ENCODE results near the gene FCGR2B. TPM values are rescaled to one million over a fixed set of nuclear protein-coding genes. Genes with fewer than 3 reads are reported as not detected.
"Not testable (repeated sequence)": the region's sequence is repeated elsewhere in the genome, so short reads cannot be mapped to it uniquely, and the experiment has no call there.

The FCGR2B gene
- total and polyA plus RNA-seq, 2 experiments from 2014 or later: not detected

DNA sequence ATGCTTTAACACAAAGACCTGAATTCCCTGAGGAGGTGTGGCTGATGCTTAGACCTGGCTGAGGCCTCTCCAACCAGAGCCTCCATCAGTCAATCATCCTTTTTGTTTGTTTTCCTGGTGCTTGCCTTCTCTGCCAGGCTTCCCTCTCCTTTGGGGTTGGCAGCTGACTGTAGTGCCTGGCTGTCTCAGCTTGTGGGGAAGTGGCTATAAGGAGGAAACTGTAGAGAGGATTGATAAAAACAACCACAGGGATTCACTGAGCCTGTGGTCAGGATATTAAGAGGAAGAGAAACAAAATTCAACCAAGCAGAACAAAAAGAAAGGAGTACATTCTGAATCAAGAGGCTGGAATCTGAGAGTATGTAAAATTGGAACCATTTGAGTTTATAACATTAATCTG, 4.4 kb upstream of the FCGR2B start:
- H3K9me3 ChIP-seq (ENCODE audit: low read depth); H3K4me1 ChIP-seq (ENCODE audit: insufficient read depth); H3K4me3 ChIP-seq; H2AFZ ChIP-seq; H4K20me1 ChIP-seq (ENCODE audit: insufficient read depth, poor library complexity, severe bottlenecking); H3K4me2 ChIP-seq; H3K27ac ChIP-seq; H3K36me3 ChIP-seq (replicated peaks; ENCODE audit: insufficient read depth, low read depth); DNase-seq (ENCODE audit: low spot score); H3K9me2 ChIP-seq (replicated peaks; ENCODE audit: insufficient read depth); H3K27me3 ChIP-seq; H3K79me2 ChIP-seq: not testable (repeated sequence)

DNA sequence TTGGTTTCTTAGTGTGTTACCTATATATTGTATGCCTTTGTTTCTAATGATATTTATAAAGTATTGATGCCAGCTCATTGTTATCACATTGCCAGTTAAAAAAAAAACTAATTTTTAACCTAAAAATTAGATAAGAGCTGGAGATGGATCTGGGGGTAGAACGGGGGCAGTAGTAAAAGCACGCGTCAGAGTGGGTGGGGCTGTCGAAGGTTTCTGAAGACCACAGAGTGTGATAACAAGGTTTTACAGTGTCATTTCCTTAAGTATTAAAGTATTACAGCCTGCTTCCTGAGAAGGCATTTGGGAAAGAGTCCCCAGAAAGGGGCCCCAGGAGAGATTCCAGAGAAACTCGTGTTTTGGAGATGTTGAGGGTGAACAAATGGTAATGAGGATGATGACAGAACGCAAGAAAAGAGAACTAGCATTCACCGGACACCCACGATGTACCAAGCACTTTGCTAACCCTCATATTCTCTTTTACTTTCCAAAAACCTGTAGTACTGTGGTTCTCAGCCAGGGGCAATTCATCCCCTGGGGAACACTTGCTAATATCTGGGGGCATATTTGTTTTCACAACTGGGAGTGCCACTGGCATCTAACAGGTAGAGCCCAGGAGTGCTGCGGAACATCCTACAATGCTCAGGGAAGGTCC, 1.2 kb upstream of the FCGR2B start:
- 70% methylated on average over 4 of the region's 9 CpGs for WGBS (ENCODE audit: low lambda C conversion rate, missing lambda C conversion rate)
- H3K4me2 ChIP-seq; H3K27ac ChIP-seq; H3K36me3 ChIP-seq (replicated peaks; ENCODE audit: insufficient read depth, low read depth); H3K79me2 ChIP-seq; H3K4me3 ChIP-seq; H4K20me1 ChIP-seq (ENCODE audit: insufficient read depth, poor library complexity, severe bottlenecking); DNase-seq (ENCODE audit: low spot score); H3K27me3 ChIP-seq; H3K4me1 ChIP-seq (ENCODE audit: insufficient read depth); H3K9me2 ChIP-seq (replicated peaks; ENCODE audit: insufficient read depth); H3K9me3 ChIP-seq (ENCODE audit: low read depth); H2AFZ ChIP-seq: not testable (repeated sequence)

DNA sequence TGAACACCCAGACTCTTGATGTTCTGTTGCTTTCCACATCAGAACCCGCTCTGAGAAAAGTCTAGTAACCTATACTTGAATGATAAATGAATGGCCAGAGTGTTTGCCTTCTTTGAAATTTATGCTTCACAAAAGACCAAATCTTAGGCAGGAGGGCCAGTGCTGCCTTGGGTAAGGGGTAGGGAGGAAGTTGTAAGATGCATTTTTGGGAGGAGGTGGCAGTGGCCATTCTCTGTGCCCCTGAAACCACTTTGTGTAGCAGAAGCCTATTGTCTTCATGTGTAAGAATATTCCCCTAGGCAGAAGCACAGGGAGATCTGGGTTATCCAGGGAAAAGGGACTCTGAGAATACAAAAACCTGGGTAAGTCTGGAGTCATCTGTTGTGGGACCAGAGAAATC, 626 bp downstream of the FCGR2B start:
- H3K9me3 ChIP-seq (ENCODE audit: low read depth); H3K79me2 ChIP-seq; H3K36me3 ChIP-seq (replicated peaks; ENCODE audit: insufficient read depth, low read depth); H3K27ac ChIP-seq; H3K27me3 ChIP-seq; H4K20me1 ChIP-seq (ENCODE audit: insufficient read depth, poor library complexity, severe bottlenecking); H3K9me2 ChIP-seq (replicated peaks; ENCODE audit: insufficient read depth); H3K4me3 ChIP-seq; DNase-seq (ENCODE audit: low spot score); H3K4me2 ChIP-seq; H3K4me1 ChIP-seq (ENCODE audit: insufficient read depth); H2AFZ ChIP-seq: not testable (repeated sequence)
- no CpG with 5 or more reads among the region's 1 CpG for WGBS (ENCODE audit: low lambda C conversion rate, missing lambda C conversion rate)

DNA sequence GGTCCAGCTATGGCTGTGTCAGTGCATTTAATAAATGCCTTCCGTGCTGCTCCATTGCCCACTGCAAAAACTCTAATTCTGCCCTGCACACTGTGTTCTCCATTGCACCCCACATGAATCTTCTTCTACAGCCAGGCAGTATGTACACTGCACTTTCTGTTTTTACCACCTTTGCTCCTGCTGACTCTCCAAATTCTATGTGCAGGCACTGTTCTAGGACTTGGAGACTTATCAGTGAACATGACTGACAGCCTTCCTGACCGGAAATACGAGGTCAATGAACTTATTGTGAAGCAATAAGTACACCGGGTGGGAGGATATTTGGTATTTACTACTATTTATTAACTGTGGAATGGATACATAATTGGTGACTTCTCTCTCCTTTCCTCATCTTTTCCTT, 1.7 kb downstream of the FCGR2B start:
- H3K4me1 ChIP-seq (ENCODE audit: insufficient read depth); H3K4me3 ChIP-seq; H3K4me2 ChIP-seq; H3K27ac ChIP-seq; H4K20me1 ChIP-seq (ENCODE audit: insufficient read depth, poor library complexity, severe bottlenecking); H3K36me3 ChIP-seq (replicated peaks; ENCODE audit: insufficient read depth, low read depth); H3K79me2 ChIP-seq; H3K27me3 ChIP-seq; H2AFZ ChIP-seq; H3K9me2 ChIP-seq (replicated peaks; ENCODE audit: insufficient read depth); H3K9me3 ChIP-seq (ENCODE audit: low read depth); DNase-seq (ENCODE audit: low spot score): not testable (repeated sequence)
- WGBS (ENCODE audit: low lambda C conversion rate, missing lambda C conversion rate): no CpG with 5 or more reads among the region's 4 CpGs

DNA sequence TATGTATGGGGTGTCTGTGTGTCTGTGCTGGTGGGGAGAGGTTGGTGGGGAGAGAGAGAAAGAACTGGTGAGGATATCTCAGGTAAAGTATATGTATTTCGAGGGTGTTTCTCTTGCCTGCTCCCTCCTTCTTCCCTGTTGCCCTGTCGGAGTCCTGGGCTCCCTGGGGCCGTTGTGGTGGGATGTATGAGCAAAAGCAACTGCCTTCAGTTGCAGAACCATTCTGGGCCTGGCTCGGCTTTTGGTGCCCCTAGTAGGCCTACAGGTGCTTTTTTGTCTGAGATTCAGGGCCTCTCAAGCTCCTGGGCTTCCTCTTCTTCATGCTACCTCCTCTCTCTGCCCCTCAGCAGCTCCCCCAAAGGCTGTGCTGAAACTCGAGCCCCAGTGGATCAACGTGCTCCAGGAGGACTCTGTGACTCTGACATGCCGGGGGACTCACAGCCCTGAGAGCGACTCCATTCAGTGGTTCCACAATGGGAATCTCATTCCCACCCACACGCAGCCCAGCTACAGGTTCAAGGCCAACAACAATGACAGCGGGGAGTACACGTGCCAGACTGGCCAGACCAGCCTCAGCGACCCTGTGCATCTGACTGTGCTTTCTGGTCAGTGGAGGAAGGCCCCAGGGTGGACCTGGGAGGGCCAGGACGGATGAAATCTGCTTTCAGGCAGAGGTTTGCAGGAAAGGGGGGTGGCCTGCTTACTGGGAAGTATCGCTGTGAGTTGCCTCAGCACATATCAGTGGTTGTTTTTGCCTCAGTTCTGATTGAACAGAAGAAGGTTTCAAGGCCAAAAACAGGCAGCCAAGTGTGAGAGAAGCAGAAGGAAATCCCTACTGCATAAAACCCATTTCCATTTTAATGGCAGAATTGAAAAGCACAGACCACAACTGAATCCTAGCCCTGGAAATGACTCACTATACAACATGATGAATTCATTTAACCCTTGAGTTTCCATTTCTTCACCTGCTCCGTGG, 8.4 kb downstream of the FCGR2B start:
- H3K27me3 ChIP-seq; H3K9me2 ChIP-seq (replicated peaks; ENCODE audit: insufficient read depth); H4K20me1 ChIP-seq (ENCODE audit: insufficient read depth, poor library complexity, severe bottlenecking); H2AFZ ChIP-seq; H3K4me3 ChIP-seq; H3K36me3 ChIP-seq (replicated peaks; ENCODE audit: insufficient read depth, low read depth); H3K4me1 ChIP-seq (ENCODE audit: insufficient read depth); H3K4me2 ChIP-seq; H3K79me2 ChIP-seq; H3K27ac ChIP-seq; DNase-seq (ENCODE audit: low spot score); H3K9me3 ChIP-seq (ENCODE audit: low read depth): not testable (repeated sequence)
- 63% methylated on average over 14 of the region's 15 CpGs for WGBS (ENCODE audit: low lambda C conversion rate, missing lambda C conversion rate)

DNA sequence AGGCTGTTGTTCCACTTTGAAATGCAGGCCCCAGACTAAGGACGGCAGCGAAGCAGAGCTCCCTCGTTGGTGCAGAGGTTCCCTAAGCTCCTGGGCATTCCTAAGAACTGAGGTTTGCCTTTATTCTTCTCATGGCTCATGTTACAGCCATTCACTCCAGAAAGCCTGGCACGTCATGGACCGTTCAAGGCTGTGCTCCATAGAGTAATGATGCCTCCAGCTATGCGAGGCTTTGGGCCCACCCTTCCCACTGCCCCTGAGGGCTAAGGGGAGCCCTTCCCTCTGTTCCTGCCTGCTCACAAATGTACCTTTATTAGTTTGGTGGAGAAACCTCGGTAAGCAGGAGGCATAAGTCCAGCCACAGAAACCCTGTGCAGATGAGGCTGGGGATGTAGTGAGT, 10.5 kb downstream of the FCGR2B start:
- not testable (repeated sequence) for DNase-seq (ENCODE audit: low spot score); H3K4me1 ChIP-seq (ENCODE audit: insufficient read depth); H3K4me3 ChIP-seq; H3K27me3 ChIP-seq; H4K20me1 ChIP-seq (ENCODE audit: insufficient read depth, poor library complexity, severe bottlenecking); H3K36me3 ChIP-seq (replicated peaks; ENCODE audit: insufficient read depth, low read depth); H3K9me2 ChIP-seq (replicated peaks; ENCODE audit: insufficient read depth); H3K4me2 ChIP-seq; H3K27ac ChIP-seq; H2AFZ ChIP-seq; H3K9me3 ChIP-seq (ENCODE audit: low read depth); H3K79me2 ChIP-seq
- WGBS (ENCODE audit: low lambda C conversion rate, missing lambda C conversion rate): 54% methylated on average over 7 of the region's 7 CpGs

DNA sequence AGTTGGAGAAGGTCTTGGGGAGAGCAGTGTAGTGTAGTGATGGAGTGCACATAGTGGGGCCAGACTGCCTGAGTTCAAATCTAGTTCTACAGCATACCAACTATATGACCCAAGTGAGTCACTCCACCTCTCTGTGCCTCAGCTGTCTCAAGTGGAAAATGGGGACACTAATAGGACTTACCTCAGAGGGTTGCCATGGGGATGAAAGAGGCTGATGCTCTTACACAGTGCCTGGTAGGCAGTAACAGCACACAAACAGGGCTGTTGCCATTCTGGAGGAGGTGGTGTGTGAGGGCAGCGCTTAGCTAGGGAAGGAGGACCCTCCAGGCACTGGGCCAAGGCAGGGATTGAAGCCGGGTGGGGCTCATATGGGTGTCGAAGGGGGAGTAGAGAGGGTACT, 11.5 kb downstream of the FCGR2B start:
- H3K27me3 ChIP-seq; H3K36me3 ChIP-seq (replicated peaks; ENCODE audit: insufficient read depth, low read depth): not testable (repeated sequence)

DNA sequence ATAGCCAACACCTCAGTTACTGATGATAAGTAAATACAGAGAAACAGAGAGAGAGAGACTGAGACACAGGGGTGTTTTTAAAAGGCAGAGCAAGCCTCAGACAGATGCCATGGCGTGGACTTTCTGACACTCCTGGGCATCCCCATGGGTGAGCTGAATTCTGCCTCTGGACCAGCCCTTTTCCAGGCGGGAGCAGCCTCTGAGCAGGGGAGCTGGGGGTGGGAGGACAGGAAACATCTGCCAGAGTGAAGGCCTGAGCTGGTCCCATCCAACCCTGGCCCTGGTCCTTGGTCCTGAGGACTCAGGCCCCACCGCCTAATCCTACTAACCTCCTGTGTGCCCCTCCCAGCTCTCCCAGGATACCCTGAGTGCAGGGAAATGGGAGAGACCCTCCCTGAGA, 12.0 kb downstream of the FCGR2B start:
- H3K79me2 ChIP-seq; H4K20me1 ChIP-seq (ENCODE audit: insufficient read depth, poor library complexity, severe bottlenecking); H3K36me3 ChIP-seq (replicated peaks; ENCODE audit: insufficient read depth, low read depth); H3K4me1 ChIP-seq (ENCODE audit: insufficient read depth); H2AFZ ChIP-seq; H3K9me3 ChIP-seq (ENCODE audit: low read depth); H3K27me3 ChIP-seq; H3K4me2 ChIP-seq; H3K27ac ChIP-seq; H3K4me3 ChIP-seq; H3K9me2 ChIP-seq (replicated peaks; ENCODE audit: insufficient read depth); DNase-seq (ENCODE audit: low spot score): not testable (repeated sequence)
- 85% methylated on average over 3 of the region's 3 CpGs for WGBS (ENCODE audit: low lambda C conversion rate, missing lambda C conversion rate)

More for the DNA sequence above, 11.5 kb downstream of the FCGR2B start:
- not testable (repeated sequence) for H3K4me2 ChIP-seq; H3K9me2 ChIP-seq (replicated peaks; ENCODE audit: insufficient read depth); H3K4me3 ChIP-seq; H3K27ac ChIP-seq; H4K20me1 ChIP-seq (ENCODE audit: insufficient read depth, poor library complexity, severe bottlenecking); H3K9me3 ChIP-seq (ENCODE audit: low read depth); H2AFZ ChIP-seq; DNase-seq (ENCODE audit: low spot score); H3K4me1 ChIP-seq (ENCODE audit: insufficient read depth); H3K79me2 ChIP-seq
- WGBS (ENCODE audit: low lambda C conversion rate, missing lambda C conversion rate): 100% methylated on average over 3 of the region's 3 CpGs

Data from hepatocyte (in vitro differentiated cells).